Fibroblast of mammary gland (primary cell): Measurements from ENCODE around the gene MYOZ3.

Experiments used
- DNase-seq: peaks from one replicate; pipeline ENCODE4 v3.0.0-alpha.2; 2010; ENCODE audit warnings: low read depth
- H3K4me3 ChIP-seq: 2 replicates; pipeline ENCODE4 v1.5.1; 2011; ENCODE audit warnings: low read depth, mild to moderate bottlenecking, low read length, moderate library complexity; ENCODE audit not compliant: control insufficient read depth
- CTCF ChIP-seq: conservative IDR thresholded peaks from 2 replicates; pipeline ENCODE4 v1.5.1; 2011; ENCODE audit warnings: low read depth, low read length, inconsistent platforms; ENCODE audit not compliant: control insufficient read depth, insufficient read depth

MYOZ3 gene

DNA sequence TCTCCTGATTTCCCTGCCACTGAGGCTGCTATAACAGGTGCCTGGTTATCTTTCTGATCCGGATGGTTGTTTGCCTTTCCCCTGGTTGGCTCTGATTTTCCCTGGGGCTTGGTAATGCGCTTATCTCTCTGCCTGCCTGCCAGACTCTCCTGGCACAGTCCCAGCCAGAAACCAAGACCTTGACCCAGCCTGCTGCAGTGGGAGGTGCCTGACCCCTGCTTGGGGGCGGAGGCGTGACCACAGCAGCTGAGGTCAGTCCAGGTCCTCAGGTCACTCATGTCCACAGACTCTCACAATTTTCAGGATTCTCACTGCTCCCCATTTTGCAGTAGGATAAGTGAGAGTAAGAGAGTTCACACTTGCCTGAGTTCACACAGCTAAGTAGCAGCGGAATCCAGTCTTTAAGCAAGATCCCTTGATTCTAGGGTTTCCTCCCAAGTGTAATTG, 45.0 kb upstream of the MYOZ3 start:
- DNase-seq, result no peak
- no peak for TF ChIP-seq CTCF
- H3K4me3 ChIP-seq, result no peak overlapping the region

GRCh38 chr5:150616506-150616905, 44.5 kb upstream of the MYOZ3 start:
- H3K4me3 ChIP-seq, result no peak overlapping the region
- DNase-seq, result no peak
- TF ChIP-seq CTCF, result no peak

- no peak for DNase-seq
Measured at GRCh38 chr5:150618163-150618562, 42.9 kb upstream of the MYOZ3 start.

DNA sequence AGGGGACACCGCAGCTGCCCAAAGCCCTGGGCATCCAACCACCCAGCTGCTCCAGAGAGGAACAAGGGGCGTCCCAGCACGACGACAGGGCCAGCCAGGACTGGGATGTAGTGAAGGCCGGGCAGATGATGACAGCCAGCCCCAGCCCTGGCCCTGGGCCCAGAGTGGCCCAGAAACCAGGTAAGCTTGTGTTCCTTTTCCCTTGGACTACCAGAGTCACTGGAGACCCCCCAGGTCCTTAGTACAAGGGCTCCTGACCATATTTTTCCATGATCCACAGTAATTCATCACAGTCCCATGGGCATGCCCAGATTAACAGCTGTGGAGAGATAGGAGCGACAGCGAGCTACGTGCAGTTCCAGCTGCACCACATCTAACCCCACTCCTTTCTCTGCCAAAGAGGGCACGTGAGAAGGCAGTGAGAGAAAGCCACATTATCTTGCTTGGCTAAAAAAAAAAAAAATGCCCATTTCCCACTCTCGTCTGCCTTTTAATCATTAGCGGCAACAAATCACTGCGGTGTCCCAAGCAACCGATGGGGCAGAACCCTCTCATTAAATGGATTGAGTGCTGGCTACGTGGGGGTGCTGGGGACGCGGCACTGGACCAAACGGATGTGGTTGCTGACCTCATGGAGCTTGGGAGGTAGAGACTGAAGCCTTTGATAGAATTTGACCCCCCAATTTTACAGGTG, 42.3 kb upstream of the MYOZ3 start:
- no peak for TF ChIP-seq CTCF
- no peak for DNase-seq
- H3K4me3 ChIP-seq, result no peak overlapping the region

More at GRCh38 chr5:150618163-150618562, 42.9 kb upstream of the MYOZ3 start:
- H3K4me3 ChIP-seq, result no peak overlapping the region
- no peak for TF ChIP-seq CTCF

GRCh38 chr5:150619359-150620230, 41.5 kb upstream of the MYOZ3 start:
- DNase-seq, result peak; percentile 69
- no peak overlapping the region for H3K4me3 ChIP-seq
- TF ChIP-seq CTCF, result no peak

DNA sequence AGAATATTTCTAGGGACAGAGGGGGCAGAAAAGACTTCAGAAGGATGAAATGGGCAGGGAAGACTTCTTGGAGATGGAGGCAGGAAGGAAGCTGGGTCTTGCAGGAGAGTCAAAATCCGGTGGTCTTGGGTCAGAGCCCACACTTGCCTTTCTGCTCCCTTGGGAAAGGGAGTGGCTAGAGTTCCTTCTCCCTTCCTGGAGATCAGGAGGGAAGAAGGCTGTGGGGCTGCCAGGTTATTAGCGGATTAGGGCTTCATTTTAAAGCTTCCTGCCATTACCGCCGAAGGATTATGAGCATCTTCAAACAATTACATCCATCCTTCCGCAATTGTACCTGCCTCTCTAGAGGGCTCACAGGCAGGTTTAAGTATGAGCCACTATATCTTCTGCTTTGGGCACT, 39.8 kb upstream of the MYOZ3 start:
- no peak for DNase-seq

More for the DNA sequence above, 39.8 kb upstream of the MYOZ3 start:
- TF ChIP-seq CTCF, result no peak
- no peak overlapping the region for H3K4me3 ChIP-seq
